ENCODE data around the gene TMPRSS3.

TMPRSS3 gene

DNA sequence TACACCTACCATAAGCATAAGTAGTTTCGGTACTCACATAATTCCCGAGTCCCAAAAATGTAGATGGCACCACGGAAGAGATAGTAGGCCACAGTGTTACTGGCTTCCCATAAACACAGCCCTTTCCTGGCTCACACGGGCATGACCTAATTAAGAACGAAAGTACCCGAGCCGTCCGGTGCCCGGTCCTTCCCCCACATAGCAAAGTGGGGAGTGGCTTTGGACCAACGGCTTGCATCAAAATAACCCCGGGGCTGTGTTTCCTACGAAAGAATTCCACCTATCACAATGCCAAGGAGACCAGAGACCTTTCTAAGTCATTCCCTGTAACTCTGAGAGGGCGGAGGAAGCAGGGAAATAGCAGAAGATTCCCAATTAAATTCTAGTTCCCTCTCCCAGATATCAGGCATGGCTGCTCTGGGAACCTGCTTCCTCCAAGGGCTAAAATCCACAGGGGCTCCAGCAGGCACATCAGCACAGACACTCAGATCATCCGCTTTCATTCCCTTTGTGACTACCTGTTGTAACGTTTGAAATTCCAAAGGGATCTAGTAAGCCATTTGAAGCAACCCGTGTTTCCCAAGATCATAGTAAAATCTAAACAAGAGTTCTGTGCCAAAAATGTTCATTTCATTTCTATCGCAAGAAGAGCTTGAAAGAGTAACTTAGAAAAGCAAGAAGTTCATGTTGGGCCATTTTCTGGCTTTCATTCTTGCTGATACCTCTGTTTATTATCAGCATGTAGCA, at the start of gene TMPRSS3:
TMPRSS3 (minus strand) TSS at position 148 of the 747 bp plus-strand sequence. CDS start 635 bp downstream, outside the sequence.
- H3K4me3 ChIP-seq: no peak within 1 kb of the TSS
- TF ChIP-seq, protein P1, sequence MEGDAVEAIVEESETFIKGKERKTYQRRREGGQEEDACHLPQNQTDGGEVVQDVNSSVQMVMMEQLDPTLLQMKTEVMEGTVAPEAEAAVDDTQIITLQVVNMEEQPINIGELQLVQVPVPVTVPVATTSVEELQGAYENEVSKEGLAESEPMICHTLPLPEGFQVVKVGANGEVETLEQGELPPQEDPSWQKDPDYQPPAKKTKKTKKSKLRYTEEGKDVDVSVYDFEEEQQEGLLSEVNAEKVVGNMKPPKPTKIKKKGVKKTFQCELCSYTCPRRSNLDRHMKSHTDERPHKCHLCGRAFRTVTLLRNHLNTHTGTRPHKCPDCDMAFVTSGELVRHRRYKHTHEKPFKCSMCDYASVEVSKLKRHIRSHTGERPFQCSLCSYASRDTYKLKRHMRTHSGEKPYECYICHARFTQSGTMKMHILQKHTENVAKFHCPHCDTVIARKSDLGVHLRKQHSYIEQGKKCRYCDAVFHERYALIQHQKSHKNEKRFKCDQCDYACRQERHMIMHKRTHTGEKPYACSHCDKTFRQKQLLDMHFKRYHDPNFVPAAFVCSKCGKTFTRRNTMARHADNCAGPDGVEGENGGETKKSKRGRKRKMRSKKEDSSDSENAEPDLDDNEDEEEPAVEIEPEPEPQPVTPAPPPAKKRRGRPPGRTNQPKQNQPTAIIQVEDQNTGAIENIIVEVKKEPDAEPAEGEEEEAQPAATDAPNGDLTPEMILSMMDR (IDR thresholded peaks at IDR 0.05): no peak
- DNase-seq (ENCODE audit: low spot score): no peak

DNA sequence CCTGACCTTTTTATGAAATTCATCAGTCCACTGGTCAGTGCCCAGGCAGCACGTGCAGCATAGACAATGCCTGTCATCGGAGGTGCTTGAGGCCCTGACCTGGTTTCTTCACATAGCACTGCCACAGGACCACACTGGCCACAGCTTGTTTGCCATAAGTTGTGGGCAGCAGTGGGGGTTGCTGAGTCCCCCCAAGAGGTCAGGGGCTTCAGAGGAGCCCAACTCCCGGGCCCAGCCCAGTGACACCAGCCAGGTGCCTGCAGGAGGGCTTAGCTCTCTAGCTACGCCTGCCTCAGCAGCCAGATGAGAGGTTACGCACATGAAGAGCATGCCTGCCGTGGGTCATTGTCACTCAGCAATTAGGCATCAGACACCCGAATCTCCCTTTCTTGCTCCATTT, 49.5 kb upstream of the TMPRSS3 start:
- Histone ChIP-seq H3K4me3 (no peak overlapping the region), H3K27ac (no peak overlapping the region)
- DNase-seq (ENCODE audit: low spot score): no peak
- TF ChIP-seq, protein P1 (IDR thresholded peaks at IDR 0.05): no peak

More for the DNA sequence above, at the start of gene TMPRSS3:
- H3K27ac ChIP-seq: no peak within 1 kb of the TSS

DNA sequence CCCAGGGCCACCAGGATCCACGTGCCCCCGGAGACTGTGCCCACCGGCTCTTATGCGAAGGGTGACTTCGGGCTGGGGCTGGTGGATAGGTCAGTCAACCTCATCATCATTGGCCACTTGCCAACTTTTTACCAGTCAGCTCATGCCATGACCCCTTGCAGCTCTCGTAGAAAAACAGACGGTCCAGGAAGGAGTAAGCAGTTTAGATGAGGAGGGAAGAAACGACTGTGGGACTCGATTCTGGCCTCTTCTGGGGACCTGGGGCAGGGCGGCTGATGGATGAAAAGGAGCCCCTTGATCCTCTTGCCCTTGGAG, 48.9 kb upstream of the TMPRSS3 start:
- Histone ChIP-seq H3K4me3 (no peak overlapping the region), H3K27ac (no peak overlapping the region)
- no peak for DNase-seq (ENCODE audit: low spot score)
- TF ChIP-seq, protein P1 (IDR thresholded peaks at IDR 0.05): no peak

DNA sequence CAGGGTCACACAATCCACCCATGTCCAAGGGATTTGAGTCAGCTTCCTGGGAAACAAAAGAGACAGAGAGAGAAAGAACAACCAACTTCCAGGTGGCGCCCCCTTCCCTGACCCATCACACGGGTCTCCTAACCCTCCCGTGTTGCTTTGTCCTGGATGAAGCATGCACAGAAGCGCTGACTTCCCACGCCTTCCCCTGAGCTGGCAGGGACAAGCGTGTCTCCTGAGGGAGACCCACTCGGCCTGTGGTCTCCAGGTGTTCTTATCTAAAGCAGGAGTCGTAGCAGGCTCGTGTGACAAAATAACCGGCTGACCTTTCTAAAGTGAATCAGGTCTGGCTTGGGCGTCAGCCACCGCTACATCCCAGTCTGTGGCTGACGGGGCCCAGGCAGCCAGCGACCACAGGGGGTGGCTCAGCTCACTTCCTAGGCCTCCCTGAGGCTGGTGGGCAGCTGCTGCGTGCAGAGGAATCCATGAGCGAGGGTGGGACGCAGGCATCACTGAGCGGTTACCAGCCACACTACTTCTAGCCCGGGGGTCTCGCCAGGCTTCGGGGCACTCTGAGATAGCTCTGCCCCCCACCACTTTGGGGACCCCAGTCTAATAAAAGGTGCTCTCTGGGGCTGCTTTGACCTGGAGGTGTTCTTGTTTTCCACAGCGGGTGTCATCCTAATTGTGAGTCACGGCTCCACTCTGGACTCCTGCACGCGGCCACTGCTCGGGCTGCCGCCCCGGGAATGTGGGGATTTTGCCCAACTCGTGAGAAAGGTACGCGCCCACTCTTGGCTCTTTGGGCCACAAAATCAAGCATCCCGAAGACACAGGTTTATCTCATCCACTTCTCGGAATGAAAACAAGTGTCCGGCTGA, 48.3 kb upstream of the TMPRSS3 start:
- H3K4me3 ChIP-seq: no peak overlapping the region
- DNase-seq (ENCODE audit: low spot score): no peak
- TF ChIP-seq, protein P1 (IDR thresholded peaks at IDR 0.05): no peak
- H3K27ac ChIP-seq: no peak overlapping the region

DNA sequence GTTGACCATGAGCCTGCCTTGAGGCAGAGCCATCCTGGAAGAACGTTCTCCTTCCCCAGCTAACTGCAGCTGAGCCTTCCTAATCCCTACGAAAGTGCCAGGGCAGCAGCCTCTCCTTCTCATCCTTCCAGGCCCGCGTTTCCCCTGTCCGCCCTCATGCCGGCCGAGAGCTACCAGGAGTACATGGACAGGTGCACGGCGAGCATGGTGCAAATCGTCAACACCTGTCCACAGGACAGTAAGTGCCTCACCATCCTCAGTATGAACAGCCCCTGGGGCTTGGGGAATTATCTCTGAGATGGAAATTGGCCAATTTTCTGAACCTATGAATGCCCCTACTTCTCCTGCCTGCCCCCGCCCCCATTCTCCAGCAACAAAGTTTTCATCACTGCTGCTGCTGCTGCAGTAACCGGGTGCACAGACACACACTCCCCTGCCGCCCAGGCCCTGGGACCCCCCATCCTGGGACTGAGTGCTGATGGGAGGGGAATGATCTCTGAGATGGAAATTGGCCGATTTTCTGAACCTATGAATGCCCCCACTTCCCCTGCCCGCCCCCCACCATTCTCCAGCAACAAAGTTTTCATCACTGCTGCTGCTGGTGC, 47.4 kb upstream of the TMPRSS3 start:
- DNase-seq (ENCODE audit: low spot score): no peak

DNA sequence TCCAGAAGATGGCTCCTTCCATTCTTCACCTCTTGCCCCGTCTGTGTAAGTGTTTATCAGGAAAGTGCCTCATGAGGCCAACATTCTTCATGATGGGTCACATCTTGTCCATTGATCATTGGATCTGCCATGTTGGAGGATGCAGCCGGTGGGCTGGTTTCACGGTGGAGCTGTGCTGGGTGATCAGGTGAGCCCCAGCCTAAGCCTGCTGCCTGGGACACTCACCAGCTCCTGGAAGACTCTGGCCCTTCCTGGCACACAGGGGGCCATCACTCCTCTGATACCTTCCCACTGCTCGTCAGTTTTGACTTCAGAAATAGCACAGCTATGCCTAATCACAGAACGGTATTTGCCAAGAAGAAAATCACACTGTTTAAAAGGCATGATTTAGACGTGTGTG, 46.1 kb upstream of the TMPRSS3 start:
- no peak for DNase-seq (ENCODE audit: low spot score)
- no peak overlapping the region for H3K4me3 ChIP-seq
- H3K27ac ChIP-seq: no peak overlapping the region
- TF ChIP-seq, protein P1 (IDR thresholded peaks at IDR 0.05): no peak

More for the DNA sequence above, 47.4 kb upstream of the TMPRSS3 start:
- TF ChIP-seq, protein P1 (IDR thresholded peaks at IDR 0.05): no peak
- H3K4me3 ChIP-seq: no peak overlapping the region
- H3K27ac ChIP-seq: no peak overlapping the region
